ENCODE data around the gene SLC26A11.

- TF ChIP-seq POLR2A (IDR thresholded peaks at IDR 0.05) (no peak), CTCF (IDR thresholded peaks at IDR 0.05) (no peak)
Measured at GRCh38 chr17:80208050-80208449, 12.2 kb upstream of the SLC26A11 start.

Data from thyroid gland (tissue), 4 donors.